HG03521 (cell line): ENCODE measurements around the gene ABCA1.
"Not testable (repeated sequence)": the region's sequence is repeated elsewhere in the genome, so short reads cannot be mapped to it uniquely, and the experiment has no call there.

Source experiments
- ATAC-seq: cut with Tn5 transposase; IDR thresholded peaks from one replicate; pipeline ENCODE4 v1.9.1; 2021; ENCODE audit warnings: mild to moderate bottlenecking, moderate library complexity; ENCODE audit not compliant: unreplicated experiment

Gene ABCA1

GRCh38 chr9:104769655-104770054 is 158.3 kb downstream of the ABCA1 start:
- no peak for ATAC-seq

GRCh38 chr9:104769029-104769428 is 158.9 kb downstream of the ABCA1 start:
- not testable (repeated sequence) for ATAC-seq

DNA sequence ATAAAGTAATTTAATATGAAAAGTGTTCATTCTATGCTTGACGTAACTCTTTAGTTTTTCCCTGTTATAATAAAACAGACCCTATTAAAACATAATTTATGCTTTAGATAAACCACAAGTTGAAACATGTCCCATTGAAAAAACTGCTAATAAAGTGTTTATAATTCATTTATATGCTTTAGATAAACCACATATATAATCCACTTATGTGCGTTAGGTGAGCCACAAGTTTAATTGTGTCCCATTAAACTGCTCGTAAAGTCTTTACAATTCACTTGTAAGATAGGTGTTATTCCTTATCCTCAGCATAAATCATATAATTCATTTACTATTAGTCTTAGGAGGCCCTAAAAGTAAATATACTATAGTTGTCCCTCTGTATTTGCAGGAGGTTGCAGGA is 160.4 kb downstream of the ABCA1 start:
- ATAC-seq = no peak

DNA sequence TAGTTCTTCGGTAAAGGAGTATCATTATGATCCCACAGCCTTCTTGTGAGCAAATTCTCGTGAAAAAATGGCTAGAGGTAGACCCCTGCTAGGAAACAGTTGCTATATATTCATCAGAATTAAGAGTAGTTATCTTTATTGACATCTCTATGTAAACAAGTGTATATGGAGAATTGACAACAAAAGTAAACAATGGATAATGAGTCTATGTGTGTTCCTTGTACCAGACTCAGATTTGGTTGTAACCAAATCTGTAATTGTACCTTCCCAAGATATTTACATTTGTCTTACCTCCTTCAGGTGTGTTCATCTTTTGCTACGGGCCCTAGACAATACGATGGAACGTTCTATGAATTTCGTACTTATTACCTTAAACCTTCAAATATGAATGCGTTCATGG is 161.9 kb downstream of the ABCA1 start:
- no peak for ATAC-seq

- peak; percentile 47 for ATAC-seq
Measured at GRCh38 chr9:104765138-104765537, 162.8 kb downstream of the ABCA1 start.

DNA sequence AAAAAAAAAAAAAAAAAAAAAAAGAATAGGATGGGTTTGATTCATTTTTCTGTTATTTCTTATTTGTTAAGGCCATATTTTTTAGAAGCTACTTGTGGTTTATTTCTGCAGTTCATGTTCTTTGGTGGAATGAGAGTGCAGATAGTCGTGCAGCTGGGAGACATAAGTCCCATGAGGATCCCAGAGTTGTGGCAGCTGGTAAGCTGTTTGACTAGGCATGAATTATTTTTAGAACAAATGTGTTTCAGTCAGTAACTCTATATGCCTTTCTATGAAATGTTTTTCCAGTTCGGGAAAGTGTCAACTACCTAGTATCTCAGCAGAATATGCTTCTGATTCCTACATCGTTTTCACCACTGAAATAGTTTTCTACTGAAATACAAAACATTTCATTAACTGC is 169.0 kb downstream of the ABCA1 start:
- no peak for ATAC-seq

DNA sequence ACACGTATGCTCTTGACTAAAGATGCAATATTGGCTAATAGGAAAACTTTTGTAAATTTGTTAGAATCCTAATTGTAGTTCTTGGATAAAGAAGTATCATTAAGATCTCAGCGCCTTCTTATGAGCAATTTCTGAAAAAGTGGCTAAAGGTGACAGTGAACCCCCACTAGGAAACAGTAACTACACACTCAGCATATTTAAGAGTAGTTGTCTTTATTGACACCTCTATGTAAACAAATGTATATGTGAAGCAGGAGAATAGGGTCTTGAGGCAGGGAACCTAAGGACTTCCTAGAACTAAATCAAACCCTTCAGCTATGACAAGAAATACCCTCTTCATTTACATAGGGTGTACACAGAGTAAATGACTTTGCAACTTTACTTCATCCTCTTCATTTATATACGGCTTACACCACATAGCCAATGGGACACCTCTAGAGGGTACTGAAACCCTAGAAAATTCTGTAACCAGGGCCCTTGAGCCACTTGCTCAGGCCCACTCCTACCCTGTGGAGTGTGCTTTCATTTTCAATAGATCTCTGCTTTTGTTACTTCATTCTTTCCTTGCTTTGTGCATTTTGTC is 177.7 kb downstream of the ABCA1 start:
- ATAC-seq = peak; percentile 18

- ATAC-seq = no peak
Measured at GRCh38 chr9:104748359-104749031, 179.5 kb downstream of the ABCA1 start.

GRCh38 chr9:104747565-104748358 is 180.2 kb downstream of the ABCA1 start, which contains the start of gene NIPSNAP3A:
Gene NIPSNAP3A, plus strand, starts transcription at chr9:104747683. Its CDS starts 110 bp downstream, at chr9:104747793.
- peak; percentile 86 for ATAC-seq

DNA sequence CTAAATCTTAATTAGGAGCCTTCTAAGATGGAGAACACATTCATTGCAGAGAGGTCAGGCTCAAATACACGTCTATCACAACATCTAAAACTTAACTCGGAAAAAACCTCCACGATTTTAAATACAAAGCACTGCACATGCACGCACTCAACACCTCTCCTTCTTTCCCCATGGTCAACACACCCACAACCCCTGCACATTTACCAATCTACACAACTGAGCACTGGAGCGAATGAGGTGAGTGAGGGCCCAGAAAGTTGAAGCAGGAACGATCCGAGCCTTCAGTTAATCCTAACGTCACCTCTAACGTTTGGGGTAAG is 180.8 kb downstream of the ABCA1 start:
- ATAC-seq = no peak

DNA sequence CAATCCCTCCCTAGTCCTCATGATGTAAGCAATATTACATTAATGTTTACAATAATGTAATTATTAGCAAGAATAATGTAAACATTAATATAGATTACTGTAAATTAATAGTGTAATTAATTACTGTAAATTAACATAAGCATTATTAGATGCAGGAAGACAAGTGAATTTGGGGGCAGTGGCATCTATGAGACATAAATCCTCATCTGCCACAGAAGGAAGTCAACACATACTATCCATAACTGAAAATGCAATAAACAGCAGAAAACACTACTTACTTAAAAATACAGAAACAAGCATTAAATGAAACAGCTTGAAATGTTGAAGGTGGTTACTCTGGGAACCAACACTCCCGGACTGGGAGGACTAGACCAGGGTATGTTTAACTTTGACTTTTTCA is 181.2 kb downstream of the ABCA1 start:
- no peak for ATAC-seq

DNA sequence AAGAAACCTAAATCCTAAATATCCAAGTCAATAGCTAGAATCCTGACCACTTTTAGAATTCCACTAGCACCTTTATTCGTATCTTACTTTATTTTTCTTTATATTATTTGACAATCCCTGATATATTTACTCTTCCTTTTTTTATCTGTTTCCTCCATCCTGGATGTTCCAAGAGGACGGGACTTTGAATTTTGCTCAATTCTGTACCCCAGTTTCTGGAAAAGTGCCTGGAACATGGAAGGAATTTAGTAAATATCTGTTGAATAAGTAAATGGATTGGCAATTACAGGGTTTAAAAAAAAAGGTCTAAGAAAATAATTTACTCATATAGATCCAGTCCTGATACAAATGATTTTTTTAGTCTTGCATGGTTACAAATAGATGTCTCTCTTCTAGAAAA is 181.7 kb downstream of the ABCA1 start:
- ATAC-seq = no peak

GRCh38 chr9:104745852-104746251 is 182.1 kb downstream of the ABCA1 start:
- ATAC-seq = no peak

GRCh38 chr9:104743376-104743985 is 184.5 kb downstream of the ABCA1 start:
- ATAC-seq = peak; percentile 38

DNA sequence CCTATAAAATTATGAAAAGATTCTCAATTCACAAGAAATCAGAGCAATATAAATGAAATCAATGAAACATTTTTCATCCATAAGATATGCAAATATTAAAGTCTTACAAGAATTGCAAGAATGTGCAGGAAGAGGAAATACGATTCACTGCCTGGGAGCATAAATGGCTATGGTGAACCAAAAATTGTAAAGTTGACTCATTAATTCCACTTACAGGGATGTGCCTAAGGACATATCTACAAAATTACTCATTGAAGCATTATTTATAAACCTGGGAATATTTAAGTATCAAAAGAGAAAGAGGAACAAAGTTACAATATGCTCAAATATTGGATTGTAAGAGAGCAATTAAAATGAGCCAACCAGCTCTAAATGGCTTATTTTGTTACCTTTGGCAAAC is 187.3 kb downstream of the ABCA1 start:
- ATAC-seq = no peak

- ATAC-seq = no peak
Measured at GRCh38 chr9:104738452-104738851, 189.5 kb downstream of the ABCA1 start.
